GM04504 (cell line): ENCODE results near the gene ANKRD55.

ENCODE experiments used
- DNase-seq: peaks from one replicate; pipeline ENCODE4 v3.0.0-alpha.2; 2012; ENCODE audit warnings: low read depth

The ANKRD55 gene

DNA sequence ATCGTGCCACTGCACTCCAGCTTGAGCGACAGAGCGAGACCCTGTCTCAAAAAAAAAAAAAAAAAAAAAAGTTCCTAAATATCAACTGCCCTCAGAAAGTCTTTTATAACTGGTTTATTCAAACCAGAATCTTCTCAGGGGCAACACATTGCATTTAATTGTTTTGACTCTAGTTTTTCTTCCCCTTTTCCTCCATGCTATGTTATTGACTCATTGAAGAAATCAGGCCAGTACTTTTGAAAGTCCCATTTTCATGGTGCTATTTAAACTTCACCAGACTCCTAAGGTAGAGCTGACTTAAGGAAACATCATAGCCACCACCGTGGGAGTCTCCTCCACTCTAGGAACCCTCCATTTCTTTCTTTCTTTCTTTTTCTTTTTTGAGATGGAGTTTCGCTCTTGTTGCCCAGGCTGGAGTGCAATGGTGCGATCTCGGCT lies 155.3 kb downstream of the ANKRD55 start:
- no peak for DNase-seq

DNA sequence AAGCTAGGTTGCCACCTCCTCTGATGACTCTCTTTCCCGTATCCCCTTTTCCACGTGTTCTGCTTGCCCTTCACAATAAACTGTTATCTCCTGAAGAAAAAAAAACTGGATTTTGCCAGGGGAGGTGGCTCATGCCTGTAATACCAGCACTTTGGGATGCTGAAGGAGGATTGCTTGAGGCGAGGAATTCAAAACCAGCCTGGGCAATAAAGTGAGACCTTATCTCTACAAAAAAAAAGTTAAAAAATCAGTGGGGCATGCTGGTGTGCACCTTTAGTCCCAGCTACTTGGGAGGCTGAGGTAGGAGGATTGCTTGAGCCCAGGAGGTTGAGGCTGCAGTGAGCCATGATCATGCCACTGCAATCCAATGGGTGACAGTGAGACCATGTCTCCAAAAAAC lies 156.6 kb downstream of the ANKRD55 start:
- DNase-seq = no peak

DNA sequence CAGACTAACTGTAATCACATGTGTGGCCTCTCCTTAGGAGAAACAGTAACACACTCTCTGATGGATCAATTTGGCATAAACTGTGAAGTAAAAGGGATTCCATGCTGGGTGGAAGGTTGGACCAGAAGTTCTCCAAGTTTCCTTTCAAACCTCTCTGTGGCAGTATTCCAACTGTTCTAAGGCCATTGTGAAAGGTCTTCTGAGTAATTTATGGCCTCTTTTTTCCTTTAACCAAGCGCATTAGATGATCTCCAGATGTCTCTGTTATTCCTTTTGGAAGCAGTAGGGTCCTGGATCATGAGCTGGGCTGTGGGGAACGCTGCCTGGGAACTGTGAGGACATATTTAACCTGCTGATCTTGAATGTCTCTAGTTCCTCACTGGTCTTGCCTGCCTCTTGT lies 157.8 kb downstream of the ANKRD55 start:
- DNase-seq = peak; percentile 80

DNA sequence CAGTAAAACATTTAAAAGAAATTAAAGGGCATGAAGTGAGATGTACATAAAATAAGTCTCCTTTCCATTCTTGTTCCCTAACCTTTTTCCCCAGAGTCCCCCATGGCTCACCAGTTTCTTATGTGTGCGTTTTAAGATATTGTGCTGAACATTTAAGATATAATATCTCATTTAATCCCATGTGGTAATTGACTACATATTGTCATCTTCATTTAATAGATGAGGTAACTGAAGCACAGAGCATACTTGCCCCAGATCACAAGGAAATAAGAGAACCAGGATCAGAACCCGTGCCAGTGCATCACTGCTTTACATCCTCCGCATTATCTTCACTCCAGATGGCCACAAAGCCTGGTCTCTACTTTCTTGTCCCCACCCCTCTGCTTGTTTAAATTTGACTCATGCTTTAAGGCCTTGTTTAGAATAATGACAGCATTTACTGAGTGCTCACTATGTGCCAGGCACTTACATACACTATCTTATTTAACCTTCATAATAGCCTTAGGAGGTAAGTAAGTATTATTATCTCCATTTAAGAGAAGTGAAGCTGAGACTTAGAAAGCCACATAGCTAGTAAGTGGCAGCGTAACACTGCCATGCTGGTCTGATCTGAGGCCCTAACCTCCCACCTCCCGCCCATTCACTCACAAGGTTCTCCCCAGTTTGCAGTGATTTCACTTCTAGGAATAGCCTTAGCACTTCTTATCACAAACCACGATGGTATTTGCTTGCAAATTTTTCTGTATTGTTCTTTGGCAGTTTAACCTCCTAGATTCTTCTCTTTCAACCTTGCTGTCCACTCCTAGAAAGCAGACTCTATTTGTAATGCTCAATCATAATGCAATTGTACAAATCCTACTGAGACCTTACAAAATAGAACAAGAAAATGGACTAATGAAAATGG lies 160.0 kb downstream of the ANKRD55 start:
- DNase-seq = no peak

DNA sequence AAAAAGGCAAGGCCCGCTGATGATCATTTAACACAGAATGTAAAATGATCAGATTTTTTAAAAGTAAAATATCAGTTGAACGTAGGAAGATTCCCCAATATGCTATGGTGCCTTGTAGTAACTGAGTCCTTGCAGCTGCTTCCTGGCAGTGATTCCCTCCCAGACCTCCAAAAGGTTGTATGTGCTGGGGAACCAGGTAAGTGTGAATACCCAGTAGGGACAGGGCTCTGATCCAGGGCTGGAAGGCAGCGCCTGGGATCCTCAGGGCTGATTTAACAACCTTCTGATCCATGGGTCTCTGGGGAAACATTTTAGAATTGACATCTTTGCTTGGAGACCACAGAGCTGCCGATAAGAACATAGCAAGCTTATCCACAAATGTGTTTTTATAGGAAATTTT lies 161.7 kb downstream of the ANKRD55 start:
- DNase-seq = no peak

DNA sequence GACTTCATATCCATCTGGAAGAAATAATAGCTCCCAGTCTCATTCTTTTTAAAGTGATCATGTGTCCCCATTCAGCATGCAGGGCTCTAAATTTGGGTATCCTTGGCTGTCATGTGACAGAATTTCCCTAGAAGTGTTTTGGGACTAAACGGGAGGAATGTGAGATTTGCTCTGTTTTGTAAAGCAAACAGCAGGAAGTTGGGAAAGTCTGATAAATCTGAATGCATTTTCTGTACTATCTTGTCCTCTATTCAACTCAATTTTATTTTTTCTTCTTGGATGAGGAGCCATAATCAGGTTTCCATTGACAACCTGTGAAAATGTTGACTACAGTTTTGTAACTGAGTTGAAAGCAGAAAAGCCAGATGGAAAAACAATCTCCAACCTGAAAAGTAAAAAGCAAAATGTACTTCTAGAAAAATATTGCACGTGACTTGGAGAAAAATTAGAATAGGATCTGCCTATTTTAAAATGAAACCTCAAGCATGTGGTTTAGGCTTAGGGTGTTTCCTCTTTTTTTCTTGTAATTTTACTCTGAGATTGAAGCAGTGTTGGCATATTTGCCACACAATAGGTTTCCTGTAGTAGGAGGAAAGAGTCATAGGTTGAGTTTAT lies 162.2 kb downstream of the ANKRD55 start:
- no peak for DNase-seq

DNA sequence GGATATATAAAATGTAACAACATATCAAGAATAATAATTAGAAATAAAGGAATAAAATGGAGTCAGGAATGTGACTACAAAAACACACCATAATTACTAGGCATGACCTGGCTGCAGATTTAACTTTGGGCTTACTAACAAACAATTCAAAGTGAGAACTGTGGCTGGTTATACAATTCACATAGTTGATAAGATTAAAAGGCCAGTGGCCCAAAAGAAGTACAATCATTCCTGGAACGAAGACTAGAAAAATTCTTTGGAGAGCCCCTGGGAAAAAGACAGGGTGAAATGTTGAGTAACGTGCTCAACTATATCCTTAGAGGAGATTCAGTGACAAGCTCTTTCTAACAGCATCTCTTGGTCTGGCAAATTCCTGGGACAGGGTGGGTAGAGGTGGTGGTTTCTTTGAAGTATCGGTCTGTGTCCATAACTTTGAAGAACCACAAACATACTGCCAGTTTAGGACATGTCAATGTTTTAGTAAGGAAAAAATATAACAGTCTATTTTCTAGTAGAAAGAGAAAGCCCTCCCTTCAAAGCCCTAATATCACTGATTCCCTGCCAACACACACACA lies 163.4 kb downstream of the ANKRD55 start:
- no peak for DNase-seq

DNA sequence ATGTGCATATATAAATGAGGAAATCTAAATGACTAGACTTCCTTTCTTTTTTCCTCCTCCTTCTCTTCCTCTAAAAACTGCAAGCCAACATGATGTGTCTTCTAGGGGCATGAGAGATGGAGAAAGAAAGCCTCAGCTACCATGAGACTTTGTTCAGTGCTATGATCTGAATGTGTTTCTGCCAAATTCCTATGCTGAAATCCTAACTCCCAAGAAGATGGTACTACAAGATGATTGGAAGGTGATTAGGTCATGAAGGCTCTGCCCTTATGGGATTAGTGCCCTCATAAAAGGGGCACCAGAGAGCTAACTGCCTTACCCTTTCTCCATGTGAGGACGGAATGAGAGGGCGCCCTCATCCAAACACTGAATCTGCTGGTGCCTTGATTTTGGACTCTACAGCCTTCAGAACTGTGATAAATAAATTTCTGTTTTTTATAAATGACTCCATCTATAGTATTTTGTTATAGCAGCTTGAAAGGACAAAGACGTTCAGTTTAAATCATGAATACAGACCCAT lies 166.1 kb downstream of the ANKRD55 start:
- no peak for DNase-seq

DNA sequence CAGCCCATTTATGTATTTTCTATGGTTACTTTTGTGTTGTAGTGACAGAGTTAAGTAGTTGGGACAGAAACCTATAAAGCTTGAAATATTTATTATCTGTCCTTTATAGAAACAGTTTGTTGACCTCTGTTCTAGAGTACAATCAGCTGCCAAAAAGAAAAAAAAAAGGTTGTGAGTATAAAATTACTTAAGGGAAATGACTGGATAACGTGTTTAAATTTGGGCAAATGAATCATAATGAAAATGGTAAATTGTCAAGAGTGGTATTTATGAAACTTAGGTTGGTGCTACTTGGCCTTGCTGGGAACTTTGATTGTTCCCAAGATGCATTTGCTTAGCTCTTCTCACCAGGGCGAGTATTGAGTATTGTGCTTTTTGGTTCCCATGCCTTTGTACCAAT lies 168.1 kb downstream of the ANKRD55 start:
- no peak for DNase-seq

DNA sequence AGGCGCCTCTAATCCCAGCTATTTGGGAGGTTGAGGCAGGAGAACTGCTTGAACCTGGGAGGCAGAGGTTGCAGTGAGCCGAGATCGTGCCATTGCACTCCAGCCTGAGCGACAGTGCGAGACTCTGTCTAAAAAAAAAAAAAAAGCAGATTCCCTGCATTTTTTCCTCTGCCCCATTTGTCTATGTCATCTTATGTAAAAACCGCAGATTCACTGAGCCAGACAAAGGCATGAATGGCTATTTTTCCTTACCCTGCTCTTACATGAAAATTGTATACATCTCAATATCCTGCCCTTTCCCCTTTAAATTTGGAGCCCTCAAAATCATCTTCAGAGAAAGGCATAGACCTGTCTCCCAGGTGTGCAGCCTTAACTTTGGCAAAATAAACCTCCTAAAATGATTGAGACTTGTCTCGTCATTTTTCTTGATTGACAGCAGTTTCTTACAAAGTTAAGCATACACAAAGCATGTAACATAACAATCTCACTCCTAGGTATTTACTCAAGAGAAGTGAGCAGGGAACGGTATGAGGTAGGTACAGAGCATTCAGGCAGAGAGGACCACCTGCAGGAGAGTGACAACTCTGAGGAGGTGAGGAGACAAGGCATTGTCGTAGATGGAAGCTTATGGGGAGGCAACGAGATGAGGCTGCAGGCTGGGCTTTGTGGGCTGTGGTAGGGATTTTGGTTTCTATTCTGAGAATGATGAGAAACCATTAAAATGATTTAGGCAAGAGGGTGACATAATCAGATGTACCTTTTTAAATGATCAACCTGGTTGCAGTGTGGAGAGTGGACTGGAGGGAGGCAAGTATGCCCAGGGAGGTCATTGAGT lies 172.6 kb downstream of the ANKRD55 start:
- DNase-seq = no peak

DNA sequence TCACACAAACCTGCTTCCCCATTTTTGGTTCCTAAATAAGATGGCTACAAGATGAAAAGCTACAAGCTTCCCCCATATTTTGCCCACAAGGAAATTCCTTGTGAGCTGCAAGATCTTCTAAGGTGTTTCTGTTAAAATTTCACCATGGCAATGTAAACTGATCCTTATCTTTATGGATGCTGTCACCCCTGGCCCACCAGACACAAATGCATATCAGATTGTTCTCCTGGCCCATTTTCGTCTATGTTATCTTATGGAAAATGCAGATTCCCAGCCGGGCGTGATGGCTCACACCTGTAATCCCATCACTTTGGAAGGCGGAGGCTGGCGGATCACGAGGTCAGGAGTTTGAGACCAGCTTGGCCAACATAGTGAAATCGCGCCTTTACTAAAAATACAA lies 173.3 kb downstream of the ANKRD55 start:
- DNase-seq = no peak

DNA sequence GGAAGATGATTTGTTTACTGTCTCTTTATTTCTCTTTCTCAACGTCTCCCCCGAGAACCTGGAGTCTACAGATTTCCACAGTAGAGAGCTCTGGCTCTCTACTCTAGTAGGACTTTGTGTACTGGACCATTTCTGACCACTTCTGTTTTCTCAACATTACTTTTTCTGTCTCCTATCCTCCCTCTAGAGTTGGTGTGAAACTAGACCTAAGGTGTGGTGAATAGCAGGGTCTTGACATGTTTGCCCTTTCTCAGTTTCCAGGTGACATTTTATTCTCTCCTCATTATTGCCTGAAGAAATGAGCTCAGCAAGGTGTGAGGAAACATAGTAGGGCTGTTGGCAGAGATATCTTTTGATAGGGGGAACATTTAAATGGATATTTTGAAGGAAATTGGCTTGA lies 176.3 kb downstream of the ANKRD55 start:
- no peak for DNase-seq

DNA sequence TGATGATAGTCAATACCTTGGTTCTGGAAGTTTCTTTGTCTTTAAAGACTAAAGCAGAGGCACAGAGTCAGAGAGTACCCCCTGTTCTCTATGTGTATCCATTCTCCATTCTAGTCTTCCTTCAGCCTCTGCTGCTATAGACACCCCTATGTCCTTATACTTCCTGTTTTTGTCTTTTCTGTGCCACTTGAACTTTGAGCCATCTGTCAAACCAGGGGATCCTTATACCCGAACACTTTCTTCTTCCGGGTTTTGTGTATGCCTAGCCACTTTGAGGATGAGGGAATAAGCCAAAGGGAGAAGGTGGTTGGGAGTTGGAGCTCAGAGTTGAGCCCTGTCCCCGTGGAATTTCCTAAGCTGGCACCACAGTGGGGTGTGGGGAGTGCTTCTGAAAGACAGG lies 177.3 kb downstream of the ANKRD55 start:
- no peak for DNase-seq

DNA sequence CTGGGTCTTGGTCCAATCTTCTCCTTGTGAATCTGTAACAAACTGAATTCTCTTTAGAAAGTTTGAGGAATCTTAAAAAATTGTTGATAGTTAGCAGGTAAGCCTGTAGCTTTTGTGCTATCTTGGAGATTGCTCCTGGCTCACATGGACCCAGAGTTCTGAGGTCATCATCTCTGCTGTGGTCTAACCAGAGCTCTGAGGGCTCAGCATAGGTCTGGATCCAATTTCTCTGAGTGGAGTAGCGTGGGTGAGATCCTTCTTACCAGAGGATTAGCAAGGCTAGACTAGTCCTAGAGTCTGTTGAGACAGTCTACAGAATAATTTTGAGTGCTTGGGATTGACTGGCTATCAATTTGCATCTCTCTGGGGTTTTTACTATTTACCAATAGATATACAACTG lies 177.8 kb downstream of the ANKRD55 start:
- no peak for DNase-seq

DNA sequence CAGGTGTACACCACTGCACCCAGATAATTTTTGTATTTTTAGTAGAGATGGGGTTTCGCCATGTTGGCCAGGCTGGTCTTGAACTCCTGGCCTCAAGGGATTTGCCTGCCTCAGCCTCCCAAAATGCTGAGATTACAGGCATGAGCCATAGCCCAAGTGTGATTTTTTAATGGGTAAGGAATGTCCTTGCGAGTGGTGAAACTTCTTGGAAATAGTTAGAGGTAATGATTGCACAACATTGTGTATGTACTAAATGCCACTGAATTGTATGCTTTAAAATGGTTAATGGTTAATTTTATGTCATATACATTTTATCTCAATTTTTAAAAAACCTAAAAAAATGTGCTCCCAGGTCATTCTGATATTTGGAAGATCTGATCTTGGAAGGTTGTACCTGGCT lies 178.5 kb downstream of the ANKRD55 start:
- DNase-seq = no peak

DNA sequence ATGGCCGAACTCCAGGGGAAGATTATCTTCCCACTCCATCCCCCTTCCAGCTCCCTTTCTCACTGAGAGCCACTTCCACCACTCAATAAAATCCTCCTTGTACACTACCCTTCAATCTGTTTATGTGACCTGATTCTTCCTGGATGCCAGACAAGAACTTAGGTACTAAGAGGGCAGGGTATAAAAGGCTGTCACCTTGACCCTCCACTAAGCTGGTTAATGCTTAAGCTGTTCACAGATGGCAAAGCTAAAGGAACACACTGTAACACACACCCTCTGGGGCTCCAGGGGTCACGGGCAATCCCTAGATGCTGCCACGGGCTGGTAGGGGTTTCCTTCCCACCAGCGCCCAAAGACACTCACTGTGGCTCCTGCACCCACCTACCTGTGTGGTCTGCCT lies 179.8 kb downstream of the ANKRD55 start:
- no peak for DNase-seq

DNA sequence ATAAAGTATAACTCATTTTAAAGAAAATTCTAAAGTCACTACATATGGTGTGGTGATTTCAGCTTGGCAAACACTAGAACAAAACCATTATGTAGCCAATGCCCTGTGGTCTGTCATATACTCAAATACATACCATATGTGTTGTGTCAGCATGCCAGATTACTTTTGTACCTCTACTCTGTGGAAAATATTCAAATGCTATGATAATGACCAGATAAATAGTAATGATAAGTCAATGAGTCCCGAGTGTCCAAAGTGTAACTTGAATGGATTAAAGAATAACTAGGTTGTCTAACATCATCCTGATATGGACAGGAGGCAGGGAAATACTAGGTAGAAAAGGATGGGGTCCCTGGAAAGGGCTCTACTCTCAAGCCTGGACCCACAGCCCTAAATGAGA lies 180.4 kb downstream of the ANKRD55 start:
- no peak for DNase-seq

DNA sequence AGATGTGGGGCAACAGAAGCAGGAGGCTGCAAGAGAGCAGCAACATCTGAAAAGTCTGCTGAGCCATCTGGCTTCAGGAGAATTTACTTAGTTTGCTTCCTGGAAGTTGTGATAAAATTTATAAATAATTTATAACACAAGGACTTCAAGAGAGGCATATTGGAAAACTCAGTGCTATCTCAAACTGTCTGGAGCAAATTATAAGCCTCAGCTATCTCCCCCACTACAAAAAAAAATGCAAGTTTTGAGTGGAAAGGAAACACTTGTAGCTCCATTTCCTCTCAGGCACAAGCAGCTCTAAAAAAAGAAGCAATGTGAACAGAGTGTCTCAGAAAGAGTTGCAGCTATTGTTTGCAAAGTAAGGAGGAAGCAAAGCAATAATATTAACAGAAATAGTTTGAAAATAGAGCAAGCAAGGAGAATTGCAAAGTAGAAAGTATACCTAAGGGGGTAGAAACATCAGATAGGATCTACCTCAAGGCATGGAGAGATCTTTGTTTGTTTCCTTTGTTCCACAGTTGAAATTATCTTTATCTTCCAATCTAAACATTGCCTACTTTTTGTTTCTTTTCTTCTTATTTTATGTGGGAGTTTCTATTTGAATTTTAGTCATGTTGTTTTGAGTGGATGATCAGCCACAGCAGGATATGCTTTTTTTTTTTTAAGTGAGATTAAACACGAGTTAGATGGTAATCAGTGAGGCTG lies 182.4 kb downstream of the ANKRD55 start:
- DNase-seq = no peak
